Parathyroid adenoma (tissue), 2 donors: ENCODE results near the gene GPR65.

ENCODE experiments used
- H2AFZ ChIP-seq: fragments of 300-600 bp; sonication (generic); one replicate; pipeline ENCODE4 v1.7.0; 2017; ENCODE audit warnings: antibody characterized with exemption, mild to moderate bottlenecking
- H3K27ac ChIP-seq: fragments of 300-600 bp; sonication (generic); one replicate; pipeline ENCODE4 v1.7.0; 2017
- H3K27me3 ChIP-seq: fragments of 300-600 bp; sonication (generic); one replicate; pipeline ENCODE4 v1.7.0; 2017; ENCODE audit warnings: low read length; ENCODE audit not compliant: control insufficient read depth, insufficient read depth
- H3K36me3 ChIP-seq: fragments of 300-600 bp; sonication (generic); one replicate; pipeline ENCODE4 v1.7.0; 2017; ENCODE audit warnings: low read length; ENCODE audit not compliant: control insufficient read depth, insufficient read depth
- H3K4me1 ChIP-seq: fragments of 300-600 bp; sonication (generic); one replicate; pipeline ENCODE4 v1.7.0; 2017; ENCODE audit warnings: control low read depth
- H3K4me2 ChIP-seq: fragments of 300-600 bp; sonication (generic); one replicate; pipeline ENCODE4 v1.7.0; 2017; ENCODE audit warnings: low read length
- H3K4me3 ChIP-seq: fragments of 300-600 bp; sonication (generic); one replicate; pipeline ENCODE4 v1.7.0; 2017; ENCODE audit warnings: low read depth, low read length
- H3K79me2 ChIP-seq: fragments of 300-600 bp; sonication (generic); one replicate; pipeline ENCODE4 v1.7.0; 2017; ENCODE audit warnings: control low read depth
- H3K9ac ChIP-seq: fragments of 300-600 bp; sonication (generic); one replicate; pipeline ENCODE4 v1.7.0; 2017; ENCODE audit warnings: mild to moderate bottlenecking
- H3K9me3 ChIP-seq: fragments of 300-600 bp; sonication (generic); one replicate; pipeline ENCODE4 v1.7.0; 2017; ENCODE audit warnings: low read length; ENCODE audit not compliant: control insufficient read depth
- TF ChIP-seq, protein P1 (sequence below): fragments of 300-600 bp; sonication (generic); IDR thresholded peaks from one replicate; pipeline ENCODE4 v1.7.0; 2017; ENCODE audit warnings: antibody characterized with exemption, mild to moderate bottlenecking
- donor health status: primary hyperparathyroidism.

The GPR65 gene

DNA sequence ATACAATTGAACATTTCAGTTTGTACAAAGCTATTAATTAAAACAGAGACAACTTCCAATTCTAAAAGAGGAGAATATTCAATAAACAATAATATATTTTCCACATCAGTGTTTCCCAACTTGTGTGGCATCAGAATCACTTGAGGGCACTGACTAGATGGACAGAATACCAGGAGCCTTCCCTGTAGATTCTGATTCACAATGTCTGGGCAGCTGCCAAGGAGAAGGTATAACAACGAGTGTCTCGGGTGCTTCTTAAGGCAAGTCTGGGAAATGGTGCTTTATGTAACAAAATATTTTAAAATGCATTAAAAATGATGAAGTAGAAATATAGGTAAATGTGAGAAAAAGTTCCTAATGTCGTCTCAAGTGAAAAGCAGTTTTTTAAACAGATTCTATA is 38.1 kb upstream of the GPR65 start:
- Histone ChIP-seq H3K9ac (no peak overlapping the region), H3K27me3 (no peaks in the 10 kb centered on the region), H3K4me1 (no peaks in the 10 kb centered on the region), H3K9me3 (no peaks in the 10 kb centered on the region), H3K27ac (no peak overlapping the region), H3K4me3 (no peak overlapping the region), H3K36me3 (no peaks in the 10 kb centered on the region), H2AFZ (no peak overlapping the region), H3K4me2 (no peak overlapping the region), H3K79me2 (no peaks in the 10 kb centered on the region)
- TF ChIP-seq, protein P1, sequence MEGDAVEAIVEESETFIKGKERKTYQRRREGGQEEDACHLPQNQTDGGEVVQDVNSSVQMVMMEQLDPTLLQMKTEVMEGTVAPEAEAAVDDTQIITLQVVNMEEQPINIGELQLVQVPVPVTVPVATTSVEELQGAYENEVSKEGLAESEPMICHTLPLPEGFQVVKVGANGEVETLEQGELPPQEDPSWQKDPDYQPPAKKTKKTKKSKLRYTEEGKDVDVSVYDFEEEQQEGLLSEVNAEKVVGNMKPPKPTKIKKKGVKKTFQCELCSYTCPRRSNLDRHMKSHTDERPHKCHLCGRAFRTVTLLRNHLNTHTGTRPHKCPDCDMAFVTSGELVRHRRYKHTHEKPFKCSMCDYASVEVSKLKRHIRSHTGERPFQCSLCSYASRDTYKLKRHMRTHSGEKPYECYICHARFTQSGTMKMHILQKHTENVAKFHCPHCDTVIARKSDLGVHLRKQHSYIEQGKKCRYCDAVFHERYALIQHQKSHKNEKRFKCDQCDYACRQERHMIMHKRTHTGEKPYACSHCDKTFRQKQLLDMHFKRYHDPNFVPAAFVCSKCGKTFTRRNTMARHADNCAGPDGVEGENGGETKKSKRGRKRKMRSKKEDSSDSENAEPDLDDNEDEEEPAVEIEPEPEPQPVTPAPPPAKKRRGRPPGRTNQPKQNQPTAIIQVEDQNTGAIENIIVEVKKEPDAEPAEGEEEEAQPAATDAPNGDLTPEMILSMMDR, result no peak

DNA sequence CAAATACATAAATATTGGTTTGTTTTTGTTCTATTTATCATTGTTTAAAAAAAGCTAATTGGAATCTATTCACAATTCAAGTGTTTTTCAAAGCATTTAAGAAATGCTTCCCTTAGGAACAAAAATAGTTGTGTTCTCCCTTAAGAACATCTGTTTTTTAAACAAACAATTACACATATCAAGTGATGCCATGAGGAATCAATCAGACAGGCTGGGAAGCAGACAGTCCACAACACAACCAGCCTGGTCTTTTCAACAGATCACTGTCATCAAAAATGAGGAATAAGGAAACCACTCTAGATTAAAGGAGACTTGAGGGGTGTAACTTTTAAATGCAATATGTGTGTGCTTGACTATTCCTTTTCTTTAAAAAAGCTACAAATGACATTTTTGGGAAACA is 37.4 kb upstream of the GPR65 start:
- no peak overlapping the region for H3K27ac ChIP-seq
- H3K9me3 ChIP-seq, result no peaks in the 10 kb centered on the region
- no peak overlapping the region for H3K4me2 ChIP-seq
- no peaks in the 10 kb centered on the region for H3K27me3 ChIP-seq
- H3K36me3 ChIP-seq, result no peaks in the 10 kb centered on the region
- TF ChIP-seq, protein P1, result no peak
- no peak overlapping the region for H3K9ac ChIP-seq
- H3K79me2 ChIP-seq, result no peaks in the 10 kb centered on the region
- H2AFZ ChIP-seq, result no peak overlapping the region
- no peak overlapping the region for H3K4me3 ChIP-seq
- no peaks in the 10 kb centered on the region for H3K4me1 ChIP-seq

DNA sequence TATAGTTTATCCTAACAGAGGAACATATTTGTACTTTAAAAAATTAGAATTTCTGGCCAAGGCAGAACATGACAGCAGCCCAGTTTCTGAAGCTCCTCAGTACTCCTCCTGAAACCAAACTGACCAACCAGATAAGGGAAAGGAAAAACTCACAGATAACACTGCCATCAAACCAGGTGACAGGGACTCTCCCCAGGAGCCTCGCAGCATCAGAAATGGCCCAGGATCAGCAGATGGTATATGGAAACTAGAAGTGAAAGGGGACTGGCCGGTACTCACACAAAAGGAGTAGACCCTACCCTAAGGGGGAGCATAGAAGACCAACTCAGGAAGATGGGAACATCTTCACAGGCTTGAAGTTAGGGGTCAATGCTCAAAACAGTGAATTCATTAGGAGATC is 33.9 kb upstream of the GPR65 start:
- Histone ChIP-seq H3K9ac (no peak overlapping the region), H3K4me1 (no peaks in the 10 kb centered on the region), H3K27me3 (no peaks in the 10 kb centered on the region), H2AFZ (no peak overlapping the region), H3K9me3 (no peaks in the 10 kb centered on the region), H3K4me3 (no peak overlapping the region), H3K4me2 (no peak overlapping the region), H3K79me2 (no peaks in the 10 kb centered on the region), H3K36me3 (no peaks in the 10 kb centered on the region), H3K27ac (no peak overlapping the region)
- TF ChIP-seq, protein P1, result no peak

DNA sequence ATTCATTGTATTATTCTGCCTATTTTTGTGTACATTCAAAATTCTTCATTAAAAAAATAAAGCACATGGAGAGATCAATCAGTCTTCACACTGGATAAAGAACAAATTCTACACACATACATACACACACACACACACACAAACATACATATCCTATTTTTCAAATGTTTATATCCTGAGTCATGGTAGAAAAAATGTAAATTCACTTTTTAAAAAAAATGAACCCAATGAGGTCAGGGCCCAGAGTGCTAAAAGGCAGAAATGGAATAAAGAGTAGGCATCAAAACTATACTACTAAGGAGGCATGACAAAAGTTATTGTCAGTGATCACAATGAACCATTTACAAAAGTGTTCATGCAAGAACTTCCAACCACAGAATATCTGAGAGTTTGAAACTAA is 29.3 kb upstream of the GPR65 start:
- H3K9ac ChIP-seq, result no peak overlapping the region
- H3K4me3 ChIP-seq, result no peak overlapping the region
- H3K4me1 ChIP-seq, result no peaks in the 10 kb centered on the region
- H3K4me2 ChIP-seq, result no peak overlapping the region
- TF ChIP-seq, protein P1, result no peak
- H3K27me3 ChIP-seq, result no peaks in the 10 kb centered on the region
- no peak overlapping the region for H3K27ac ChIP-seq
- H2AFZ ChIP-seq, result no peak overlapping the region
- H3K9me3 ChIP-seq, result no peaks in the 10 kb centered on the region
- no peaks in the 10 kb centered on the region for H3K36me3 ChIP-seq
- H3K79me2 ChIP-seq, result no peaks in the 10 kb centered on the region

DNA sequence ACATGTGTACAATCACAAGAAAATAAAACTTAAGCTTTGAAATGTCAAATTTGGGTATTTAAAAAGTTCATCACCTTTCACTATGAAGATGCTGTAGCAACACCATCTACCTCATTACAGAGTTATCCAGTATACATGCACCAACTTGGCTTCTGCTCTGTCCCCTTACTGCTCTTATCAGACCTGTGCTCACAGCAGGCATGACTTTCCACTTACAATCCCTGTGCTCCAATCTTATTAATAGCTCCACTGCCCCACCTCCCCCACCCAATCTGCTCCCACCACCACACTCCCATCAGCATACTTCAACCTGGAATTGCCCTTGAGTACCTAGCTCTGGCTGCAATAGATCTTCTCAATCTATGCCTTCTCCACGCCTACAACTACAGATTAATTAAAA is 25.2 kb upstream of the GPR65 start:
- Histone ChIP-seq H3K27ac (no peak overlapping the region), H3K79me2 (no peaks in the 10 kb centered on the region), H3K4me1 (no peaks in the 10 kb centered on the region), H3K4me3 (no peak overlapping the region), H3K9me3 (no peaks in the 10 kb centered on the region), H3K9ac (no peak overlapping the region), H3K4me2 (no peak overlapping the region), H3K27me3 (no peaks in the 10 kb centered on the region), H2AFZ (no peak overlapping the region), H3K36me3 (no peaks in the 10 kb centered on the region)
- TF ChIP-seq, protein P1, result no peak
